Activated T-cell treated with anti-CD3 and anti-CD28 coated beads, Interleukin-2, amount 50 U/mL, for 24 hours (primary cell): ENCODE measurements around the gene FAM210A.

Experiments
- DNase-seq: peaks from one replicate; pipeline ENCODE4 v3.0.0-alpha.2; 2020
- H3K27ac Mint-ChIP-seq: 2 replicates; pipeline ENCODE4 v1.8.0; 2020; ENCODE audit warnings: mild to moderate bottlenecking, mixed read lengths
- H3K27me3 Mint-ChIP-seq: 2 replicates; pipeline ENCODE4 v1.8.0; 2020; ENCODE audit warnings: mixed read lengths
- H3K36me3 Mint-ChIP-seq: 2 replicates; pipeline ENCODE4 v1.8.0; 2020; ENCODE audit warnings: low read depth, mixed read lengths
- H3K4me1 Mint-ChIP-seq: 2 replicates; pipeline ENCODE4 v1.8.0; 2020; ENCODE audit warnings: low read depth, mixed read lengths
- H3K4me3 Mint-ChIP-seq: 2 replicates; pipeline ENCODE4 v1.8.0; 2020; ENCODE audit warnings: mild to moderate bottlenecking, moderate library complexity, mixed read lengths
- H3K9me3 Mint-ChIP-seq: 2 replicates; pipeline ENCODE4 v1.8.0; 2020; ENCODE audit warnings: mixed read lengths

FAM210A gene

GRCh38 chr18:13643261-13643751 lies 83.1 kb downstream of the FAM210A start:
- Mint-ChIP-seq H3K4me1 (no peaks in the 10 kb centered on the region), H3K27ac (no peak overlapping the region), H3K36me3 (peaks cover 28% of the 10 kb centered on the region), H3K27me3 (no peaks in the 10 kb centered on the region), H3K4me3 (no peak overlapping the region), H3K9me3 (no peaks in the 10 kb centered on the region)
- no peak for DNase-seq

GRCh38 chr18:13642440-13642827 lies 83.9 kb downstream of the FAM210A start:
- no peaks in the 10 kb centered on the region for H3K27me3 Mint-ChIP-seq

GRCh38 chr18:13641551-13642439 lies 84.6 kb downstream of the FAM210A start:
- Mint-ChIP-seq H3K4me1 (no peaks in the 10 kb centered on the region), H3K4me3 (no peak overlapping the region), H3K9me3 (no peaks in the 10 kb centered on the region), H3K36me3 (peaks cover 23% of the 10 kb centered on the region), H3K27ac (no peak overlapping the region), H3K27me3 (no peaks in the 10 kb centered on the region)
- DNase-seq: no peak

More at GRCh38 chr18:13642440-13642827, 83.9 kb downstream of the FAM210A start:
- H3K36me3 Mint-ChIP-seq: peaks cover 27% of the 10 kb centered on the region
- H3K9me3 Mint-ChIP-seq: no peaks in the 10 kb centered on the region
- no peaks in the 10 kb centered on the region for H3K4me1 Mint-ChIP-seq
- H3K4me3 Mint-ChIP-seq: no peak overlapping the region
- H3K27ac Mint-ChIP-seq: no peak overlapping the region
- no peak for DNase-seq

GRCh38 chr18:13640266-13640860 lies 86.0 kb downstream of the FAM210A start:
- H3K27me3 Mint-ChIP-seq: no peaks in the 10 kb centered on the region
- no peaks in the 10 kb centered on the region for H3K4me1 Mint-ChIP-seq
- no peak overlapping the region for H3K27ac Mint-ChIP-seq
- no peak overlapping the region for H3K4me3 Mint-ChIP-seq
- H3K9me3 Mint-ChIP-seq: no peaks in the 10 kb centered on the region
- DNase-seq: no peak
- peaks cover 12% of the 10 kb centered on the region for H3K36me3 Mint-ChIP-seq

- Mint-ChIP-seq H3K36me3 (peaks cover 6% of the 10 kb centered on the region), H3K27ac (no peak overlapping the region), H3K4me3 (no peak overlapping the region), H3K27me3 (no peaks in the 10 kb centered on the region), H3K4me1 (no peaks in the 10 kb centered on the region), H3K9me3 (no peaks in the 10 kb centered on the region)
- no peak for DNase-seq
These were observed 87.4 kb downstream of the FAM210A start for GRCh38 chr18:13638719-13639595.

- Mint-ChIP-seq H3K9me3 (no peaks in the 10 kb centered on the region), H3K27me3 (no peaks in the 10 kb centered on the region), H3K4me3 (no peak overlapping the region), H3K27ac (no peak overlapping the region), H3K36me3 (peaks cover 5% of the 10 kb centered on the region), H3K4me1 (peaks cover 3% of the 10 kb centered on the region)
- DNase-seq: no peak
These were observed 91.3 kb downstream of the FAM210A start for GRCh38 chr18:13635046-13635445.

GRCh38 chr18:13633700-13634099 lies 92.7 kb downstream of the FAM210A start:
- Mint-ChIP-seq H3K27ac (no peak overlapping the region), H3K4me1 (peaks cover 10% of the 10 kb centered on the region), H3K36me3 (peaks cover 5% of the 10 kb centered on the region), H3K27me3 (no peaks in the 10 kb centered on the region), H3K4me3 (no peak overlapping the region), H3K9me3 (no peaks in the 10 kb centered on the region)
- no peak for DNase-seq

- H3K4me3 Mint-ChIP-seq: no peak overlapping the region
- no peak for DNase-seq
- no peaks in the 10 kb centered on the region for H3K27me3 Mint-ChIP-seq
- H3K36me3 Mint-ChIP-seq: peaks cover 15% of the 10 kb centered on the region
- H3K9me3 Mint-ChIP-seq: no peaks in the 10 kb centered on the region
- H3K27ac Mint-ChIP-seq: no peak overlapping the region
- H3K4me1 Mint-ChIP-seq: peaks cover 30% of the 10 kb centered on the region
These were observed 95.6 kb downstream of the FAM210A start for GRCh38 chr18:13630716-13631268.

- Mint-ChIP-seq H3K36me3 (peaks cover 15% of the 10 kb centered on the region), H3K4me3 (no peak overlapping the region), H3K4me1 (peaks cover 32% of the 10 kb centered on the region), H3K27ac (peak overlapping the region; percentile 54), H3K9me3 (no peaks in the 10 kb centered on the region), H3K27me3 (no peaks in the 10 kb centered on the region)
- DNase-seq: peak; percentile 50
These were observed 96.3 kb downstream of the FAM210A start for GRCh38 chr18:13629841-13630715.

- H3K27me3 Mint-ChIP-seq: no peaks in the 10 kb centered on the region
- H3K4me1 Mint-ChIP-seq: peaks cover 33% of the 10 kb centered on the region
- no peaks in the 10 kb centered on the region for H3K9me3 Mint-ChIP-seq
- H3K27ac Mint-ChIP-seq: peak overlapping the region; percentile 13
- DNase-seq: no peak
- no peak overlapping the region for H3K4me3 Mint-ChIP-seq
- H3K36me3 Mint-ChIP-seq: peaks cover 19% of the 10 kb centered on the region
These were observed 98.1 kb downstream of the FAM210A start for GRCh38 chr18:13628211-13628610.

GRCh38 chr18:13627639-13628038 lies 98.7 kb downstream of the FAM210A start:
- peak; percentile 28 for DNase-seq
- H3K27ac Mint-ChIP-seq: no peak overlapping the region
- H3K27me3 Mint-ChIP-seq: no peaks in the 10 kb centered on the region
- peaks cover 25% of the 10 kb centered on the region for H3K36me3 Mint-ChIP-seq
- no peaks in the 10 kb centered on the region for H3K9me3 Mint-ChIP-seq
- no peak overlapping the region for H3K4me3 Mint-ChIP-seq
- peaks cover 33% of the 10 kb centered on the region for H3K4me1 Mint-ChIP-seq

GRCh38 chr18:13626544-13626908 lies 99.8 kb downstream of the FAM210A start:
- Mint-ChIP-seq H3K4me1 (peaks cover 33% of the 10 kb centered on the region), H3K9me3 (no peaks in the 10 kb centered on the region), H3K27ac (no peak overlapping the region), H3K4me3 (no peak overlapping the region), H3K36me3 (peaks cover 33% of the 10 kb centered on the region), H3K27me3 (no peaks in the 10 kb centered on the region)
- DNase-seq: no peak

- Mint-ChIP-seq H3K27ac (peak overlapping the region; percentile 40), H3K27me3 (no peaks in the 10 kb centered on the region), H3K9me3 (no peaks in the 10 kb centered on the region), H3K36me3 (peaks cover 37% of the 10 kb centered on the region), H3K4me1 (peaks cover 33% of the 10 kb centered on the region), H3K4me3 (no peak overlapping the region)
- DNase-seq: no peak
These were observed 100.4 kb downstream of the FAM210A start for GRCh38 chr18:13625843-13626543.
